ENCODE results near the gene RPL6.
"Not testable (repeated sequence)": the region's sequence is repeated elsewhere in the genome, so short reads cannot be mapped to it uniquely, and the experiment has no call there.

RPL6 gene

GRCh38 chr12:112409064-112409905, at the start of gene RPL6:
RPL6 (minus strand) TSS chr12:112409605; CDS start chr12:112408656, 949 bp downstream.
- DNase-seq (ENCODE audit: low read depth, low spot score), result peak; percentile 79

GRCh38 chr12:112458751-112459150, 49.3 kb upstream of the RPL6 start:
- no peak for DNase-seq (ENCODE audit: low read depth, low spot score)

GRCh38 chr12:112458330-112458729, 48.9 kb upstream of the RPL6 start:
- DNase-seq (ENCODE audit: low read depth, low spot score), result no peak

GRCh38 chr12:112457142-112457541, 47.7 kb upstream of the RPL6 start:
- not testable (repeated sequence) for DNase-seq (ENCODE audit: low read depth, low spot score)

GRCh38 chr12:112456029-112456428, 46.6 kb upstream of the RPL6 start:
- no peak for DNase-seq (ENCODE audit: low read depth, low spot score)

GRCh38 chr12:112450725-112451124, 41.3 kb upstream of the RPL6 start:
- no peak for DNase-seq (ENCODE audit: low read depth, low spot score)

GRCh38 chr12:112448165-112448564, 38.8 kb upstream of the RPL6 start:
- not testable (repeated sequence) for DNase-seq (ENCODE audit: low read depth, low spot score)

GRCh38 chr12:112447106-112447505, 37.7 kb upstream of the RPL6 start:
- DNase-seq (ENCODE audit: low read depth, low spot score), result no peak

- no peak for DNase-seq (ENCODE audit: low read depth, low spot score)
Measured at GRCh38 chr12:112446008-112446725, 36.8 kb upstream of the RPL6 start.

- no peak for DNase-seq (ENCODE audit: low read depth, low spot score)
Measured at GRCh38 chr12:112443916-112444315, 34.5 kb upstream of the RPL6 start.

GRCh38 chr12:112440653-112441052, 31.2 kb upstream of the RPL6 start:
- DNase-seq (ENCODE audit: low read depth, low spot score), result not testable (repeated sequence)

GRCh38 chr12:112439769-112440168, 30.4 kb upstream of the RPL6 start:
- no peak for DNase-seq (ENCODE audit: low read depth, low spot score)

- DNase-seq (ENCODE audit: low read depth, low spot score), result not testable (repeated sequence)
Measured at GRCh38 chr12:112438645-112439044, 29.2 kb upstream of the RPL6 start.

- no peak for DNase-seq (ENCODE audit: low read depth, low spot score)
Measured at GRCh38 chr12:112433551-112433950, 24.1 kb upstream of the RPL6 start.

- DNase-seq (ENCODE audit: low read depth, low spot score), result no peak
Measured at GRCh38 chr12:112431965-112432364, 22.6 kb upstream of the RPL6 start.

- no peak for DNase-seq (ENCODE audit: low read depth, low spot score)
Measured at GRCh38 chr12:112430929-112431328, 21.5 kb upstream of the RPL6 start.

- DNase-seq (ENCODE audit: low read depth, low spot score), result no peak
Measured at GRCh38 chr12:112427760-112428159, 18.4 kb upstream of the RPL6 start.

- no peak for DNase-seq (ENCODE audit: low read depth, low spot score)
Measured at GRCh38 chr12:112425582-112426382, 16.4 kb upstream of the RPL6 start.

GRCh38 chr12:112424126-112424525, 14.7 kb upstream of the RPL6 start:
- no peak for DNase-seq (ENCODE audit: low read depth, low spot score)

GRCh38 chr12:112422531-112422930, 13.1 kb upstream of the RPL6 start:
- DNase-seq (ENCODE audit: low read depth, low spot score), result no peak

GRCh38 chr12:112421363-112421762, 12.0 kb upstream of the RPL6 start:
- DNase-seq (ENCODE audit: low read depth, low spot score), result no peak

- no peak for DNase-seq (ENCODE audit: low read depth, low spot score)
Measured at GRCh38 chr12:112420740-112421139, 11.3 kb upstream of the RPL6 start.

Data from smooth muscle cell of the brain vasculature (primary cell).